HL-60 (cell line): Measurements from ENCODE around the gene OGG1.
A peak's percentile ranks its signal among the peaks of the same experiment; 100 is the strongest.

Source experiments
- DNase-seq, 2 experiments: peaks; one replicate each; pipeline ENCODE4 v3.0.0-alpha.2; 2010 to 2020; ENCODE audit warnings: low read depth in 1 of 2, low spot score in 1 of 2
- H3K27ac ChIP-seq: fragments of 250-450 bp; sonication (Bioruptor Pico); replicated peaks from 2 replicates; pipeline ENCODE4 v1.5.1; 2020; ENCODE audit warnings: mild to moderate bottlenecking, moderate library complexity
- H3K27me3 ChIP-seq: fragments of 250-450 bp; sonication (Bioruptor Pico); 2 replicates; pipeline ENCODE4 v1.5.1; 2021; ENCODE audit warnings: mild to moderate bottlenecking, moderate library complexity; ENCODE audit not compliant: insufficient read depth, poor library complexity, severe bottlenecking
- H3K4me3 ChIP-seq: replicated peaks from 2 replicates; pipeline ENCODE4 v1.5.1; 2011; ENCODE audit warnings: mild to moderate bottlenecking, control low read depth, low read length; ENCODE audit not compliant: insufficient read depth
- GABPA ChIP-seq: IDR thresholded peaks from 2 replicates; pipeline ENCODE4 v1.6.1; 2012; ENCODE audit warnings: low read depth
- POLR2AphosphoS5 ChIP-seq: IDR thresholded peaks from 2 replicates; pipeline ENCODE4 v1.6.1; 2012; ENCODE audit warnings: low read depth
- SPI1 ChIP-seq: IDR thresholded peaks from 2 replicates; pipeline ENCODE4 v1.6.1; 2012; ENCODE audit warnings: low read depth, mild to moderate bottlenecking, borderline replicate concordance
- TF ChIP-seq, protein P1 (sequence below): IDR thresholded peaks from one replicate; pipeline ENCODE4 v1.5.1; 2011; ENCODE audit warnings: low read length, control low read depth, inconsistent platforms; ENCODE audit not compliant: insufficient read depth
- TF ChIP-seq, protein P2 (sequence below): IDR thresholded peaks from 2 replicates; pipeline ENCODE4 v1.6.1; 2012; ENCODE audit warnings: low read depth; ENCODE audit not compliant: insufficient replicate concordance

Gene OGG1

DNA sequence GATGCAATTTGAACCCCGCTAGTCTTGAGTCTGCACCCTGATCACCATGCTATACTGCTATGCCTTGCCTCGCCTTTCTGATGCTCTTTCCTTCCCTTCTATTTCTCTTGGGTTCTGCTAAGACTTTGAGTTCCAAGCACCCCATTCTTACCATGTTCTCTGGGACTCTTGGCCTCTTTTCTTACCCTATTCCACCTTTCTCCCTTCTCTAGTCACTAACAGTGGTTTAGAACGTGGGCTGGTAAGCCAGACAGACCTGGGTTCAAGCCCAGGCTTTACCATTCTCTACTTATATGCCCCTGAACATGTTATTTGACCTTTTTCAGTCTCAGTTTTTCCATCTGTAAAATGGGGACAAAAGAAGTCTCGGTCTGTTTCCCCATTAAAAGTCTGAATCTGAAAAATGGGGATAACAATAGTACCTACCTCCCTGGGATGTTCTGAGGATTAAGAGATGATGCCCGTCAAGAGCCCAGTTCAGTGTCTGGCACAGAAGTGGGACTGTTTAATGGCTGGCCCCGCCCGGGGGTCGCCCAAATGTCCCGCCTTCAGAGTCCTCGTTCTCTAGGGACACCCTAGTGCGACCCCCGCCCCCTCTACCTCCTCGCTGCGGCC lies 42.1 kb downstream of the OGG1 start:
- Histone ChIP-seq H3K27me3 (no peaks in the 10 kb centered on the region), H3K4me3 (peak overlapping the region; percentile 60), H3K27ac (peak overlapping the region; percentile 99)
- no peak for TF ChIP-seq POLR2AphosphoS5
- TF ChIP-seq, protein P1, sequence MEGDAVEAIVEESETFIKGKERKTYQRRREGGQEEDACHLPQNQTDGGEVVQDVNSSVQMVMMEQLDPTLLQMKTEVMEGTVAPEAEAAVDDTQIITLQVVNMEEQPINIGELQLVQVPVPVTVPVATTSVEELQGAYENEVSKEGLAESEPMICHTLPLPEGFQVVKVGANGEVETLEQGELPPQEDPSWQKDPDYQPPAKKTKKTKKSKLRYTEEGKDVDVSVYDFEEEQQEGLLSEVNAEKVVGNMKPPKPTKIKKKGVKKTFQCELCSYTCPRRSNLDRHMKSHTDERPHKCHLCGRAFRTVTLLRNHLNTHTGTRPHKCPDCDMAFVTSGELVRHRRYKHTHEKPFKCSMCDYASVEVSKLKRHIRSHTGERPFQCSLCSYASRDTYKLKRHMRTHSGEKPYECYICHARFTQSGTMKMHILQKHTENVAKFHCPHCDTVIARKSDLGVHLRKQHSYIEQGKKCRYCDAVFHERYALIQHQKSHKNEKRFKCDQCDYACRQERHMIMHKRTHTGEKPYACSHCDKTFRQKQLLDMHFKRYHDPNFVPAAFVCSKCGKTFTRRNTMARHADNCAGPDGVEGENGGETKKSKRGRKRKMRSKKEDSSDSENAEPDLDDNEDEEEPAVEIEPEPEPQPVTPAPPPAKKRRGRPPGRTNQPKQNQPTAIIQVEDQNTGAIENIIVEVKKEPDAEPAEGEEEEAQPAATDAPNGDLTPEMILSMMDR, result no peak
- TF ChIP-seq, protein P2, sequence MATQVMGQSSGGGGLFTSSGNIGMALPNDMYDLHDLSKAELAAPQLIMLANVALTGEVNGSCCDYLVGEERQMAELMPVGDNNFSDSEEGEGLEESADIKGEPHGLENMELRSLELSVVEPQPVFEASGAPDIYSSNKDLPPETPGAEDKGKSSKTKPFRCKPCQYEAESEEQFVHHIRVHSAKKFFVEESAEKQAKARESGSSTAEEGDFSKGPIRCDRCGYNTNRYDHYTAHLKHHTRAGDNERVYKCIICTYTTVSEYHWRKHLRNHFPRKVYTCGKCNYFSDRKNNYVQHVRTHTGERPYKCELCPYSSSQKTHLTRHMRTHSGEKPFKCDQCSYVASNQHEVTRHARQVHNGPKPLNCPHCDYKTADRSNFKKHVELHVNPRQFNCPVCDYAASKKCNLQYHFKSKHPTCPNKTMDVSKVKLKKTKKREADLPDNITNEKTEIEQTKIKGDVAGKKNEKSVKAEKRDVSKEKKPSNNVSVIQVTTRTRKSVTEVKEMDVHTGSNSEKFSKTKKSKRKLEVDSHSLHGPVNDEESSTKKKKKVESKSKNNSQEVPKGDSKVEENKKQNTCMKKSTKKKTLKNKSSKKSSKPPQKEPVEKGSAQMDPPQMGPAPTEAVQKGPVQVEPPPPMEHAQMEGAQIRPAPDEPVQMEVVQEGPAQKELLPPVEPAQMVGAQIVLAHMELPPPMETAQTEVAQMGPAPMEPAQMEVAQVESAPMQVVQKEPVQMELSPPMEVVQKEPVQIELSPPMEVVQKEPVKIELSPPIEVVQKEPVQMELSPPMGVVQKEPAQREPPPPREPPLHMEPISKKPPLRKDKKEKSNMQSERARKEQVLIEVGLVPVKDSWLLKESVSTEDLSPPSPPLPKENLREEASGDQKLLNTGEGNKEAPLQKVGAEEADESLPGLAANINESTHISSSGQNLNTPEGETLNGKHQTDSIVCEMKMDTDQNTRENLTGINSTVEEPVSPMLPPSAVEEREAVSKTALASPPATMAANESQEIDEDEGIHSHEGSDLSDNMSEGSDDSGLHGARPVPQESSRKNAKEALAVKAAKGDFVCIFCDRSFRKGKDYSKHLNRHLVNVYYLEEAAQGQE, result peak; percentile 2
- TF ChIP-seq GABPA, result no peak
- TF ChIP-seq SPI1, result no peak
- no peak for DNase-seq

DNA sequence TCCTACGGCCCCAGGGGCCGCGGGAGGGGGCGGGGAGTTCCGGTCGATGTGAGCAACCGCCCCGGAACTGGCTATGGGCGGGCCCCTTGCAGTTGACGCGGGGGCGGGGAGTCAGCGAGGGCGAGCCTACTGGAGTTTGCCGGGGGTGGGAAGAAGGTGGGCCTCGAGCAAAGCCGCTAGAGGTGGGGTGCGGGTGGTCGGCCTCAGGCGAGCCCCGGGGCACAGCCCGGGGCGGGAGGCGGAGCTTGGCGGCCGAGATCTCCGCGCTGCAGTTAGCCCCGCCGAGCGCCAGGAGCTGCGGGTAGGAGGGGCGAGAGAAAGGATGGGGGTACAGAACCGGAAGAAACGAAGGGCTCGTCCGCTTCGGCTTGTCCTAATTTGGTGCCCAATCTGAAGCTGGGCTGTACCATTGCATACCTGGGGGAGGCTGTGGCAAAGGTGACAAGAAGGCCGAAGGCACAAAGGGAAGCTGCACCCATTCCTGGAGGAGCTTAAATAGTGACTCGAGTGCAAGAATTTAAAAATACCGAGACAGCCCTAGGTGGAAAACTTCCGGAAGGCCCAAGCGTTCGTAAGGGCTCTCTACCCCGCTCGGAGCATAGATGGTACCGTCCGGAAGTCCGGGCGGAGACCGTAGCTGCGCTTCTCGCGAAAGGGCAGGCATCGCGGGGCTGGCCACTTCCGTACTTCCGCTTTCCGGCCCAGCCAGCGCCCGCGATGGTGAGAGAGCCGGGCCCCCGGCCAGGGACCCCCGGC lies 42.8 kb downstream of the OGG1 start, which contains the start of the genes ARPC4 and TADA3:
TSS of gene ARPC4 (plus strand) at position 678 of the 756 bp plus-strand sequence. CDS start at position 718, 40 bp downstream.
TSS of gene TADA3 (minus strand) at position 69 of the 756 bp plus-strand sequence. CDS start 1,007 bp downstream, outside the sequence.
- H3K27me3 ChIP-seq, result no peaks in the 10 kb centered on the region
- H3K4me3 ChIP-seq, result peak within 1 kb of the TSS; percentile 60
- TF ChIP-seq, protein P2, result peak; percentile 6
- TF ChIP-seq POLR2AphosphoS5 (no peak; the same call in 1 of the 2 replicates), GABPA (peak; percentile 53), SPI1 (peak; percentile 71; the same call in 1 of the 2 replicates)
- TF ChIP-seq, protein P1, result no peak
- DNase-seq, result peak; percentile 93 to 94
- peak within 1 kb of the TSS; percentile 99 for H3K27ac ChIP-seq

DNA sequence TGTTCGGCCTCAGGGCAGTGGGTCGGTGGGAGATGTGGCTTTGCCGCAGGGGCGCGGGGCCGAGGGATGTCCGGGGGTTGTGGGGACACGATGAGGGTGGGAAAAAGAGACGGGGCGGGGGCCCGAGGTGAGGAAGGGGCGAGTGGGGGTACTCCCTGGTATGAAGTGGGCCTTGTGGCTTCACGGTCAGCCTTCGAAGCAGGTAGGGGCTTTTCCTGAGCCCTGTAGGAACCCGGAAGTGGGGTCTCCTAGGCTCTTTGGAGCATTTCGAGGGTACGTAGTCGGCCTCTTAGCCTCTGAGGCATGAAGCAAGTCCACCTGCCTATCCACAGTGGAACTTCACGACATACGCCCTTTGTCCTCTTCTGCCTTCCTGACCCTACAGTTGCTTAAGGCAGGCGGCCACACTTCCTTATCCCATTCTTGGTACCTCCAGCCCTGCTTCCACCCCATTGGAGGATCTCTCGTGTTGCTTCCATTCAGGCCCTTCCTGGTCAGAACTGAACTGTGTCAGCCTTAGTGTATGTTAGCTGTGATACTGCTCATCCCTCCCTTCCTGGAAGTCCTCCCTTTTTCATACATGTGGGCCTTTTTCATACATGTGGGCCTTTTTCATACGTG lies 43.5 kb downstream of the OGG1 start:
- peak; percentile 74 to 94 for DNase-seq
- H3K27me3 ChIP-seq, result no peaks in the 10 kb centered on the region
- 0 out of 2 replicates have a peak, but pooled peaks have one; percentile 13 for TF ChIP-seq GABPA
- TF ChIP-seq, protein P2, result no peak
- TF ChIP-seq POLR2AphosphoS5, result 0 out of 2 replicates have a peak, but pooled peaks have one; percentile 20
- TF ChIP-seq, protein P1, result no peak
- TF ChIP-seq SPI1, result peak; percentile 61; the same call in 1 of the 2 replicates
- peak overlapping the region; percentile 60 for H3K4me3 ChIP-seq
- peak overlapping the region; percentile 99 for H3K27ac ChIP-seq
